ENCODE measurements around the gene SDK1. TPM values are rescaled to one million over a fixed set of nuclear protein-coding genes. Genes with fewer than 3 reads are reported as not detected.
A peak's percentile ranks its signal among the peaks of the same experiment; 100 is the strongest.

The SDK1 gene
- total RNA-seq, 1 donor from 2014 or later: 4.3 TPM

GRCh38 chr7:3345699-3346481 is 44.8 kb downstream of the SDK1 start:
- Mint-ChIP-seq H3K27ac (ENCODE audit: unreplicated experiment) (peak overlapping the region; percentile 43), H3K9me3 (ENCODE audit: unreplicated experiment) (no peaks in the 10 kb centered on the region), H3K4me3 (ENCODE audit: unreplicated experiment) (no peak overlapping the region), H3K4me1 (ENCODE audit: unreplicated experiment) (peaks cover 8% of the 10 kb centered on the region), H3K36me3 (ENCODE audit: low read depth, unreplicated experiment) (no peaks in the 10 kb centered on the region), H3K27me3 (ENCODE audit: unreplicated experiment) (no peaks in the 10 kb centered on the region)
- no peak for DNase-seq (ENCODE audit: low spot score)
- no peak for TF ChIP-seq CTCF (IDR thresholded peaks at IDR 0.05; ENCODE audit: unreplicated experiment)

- no peak overlapping the region for H3K27ac Mint-ChIP-seq (ENCODE audit: unreplicated experiment)
- TF ChIP-seq CTCF (IDR thresholded peaks at IDR 0.05; ENCODE audit: unreplicated experiment): no peak
- peaks cover 8% of the 10 kb centered on the region for H3K4me1 Mint-ChIP-seq (ENCODE audit: unreplicated experiment)
- no peak overlapping the region for H3K4me3 Mint-ChIP-seq (ENCODE audit: unreplicated experiment)
- no peaks in the 10 kb centered on the region for H3K36me3 Mint-ChIP-seq (ENCODE audit: low read depth, unreplicated experiment)
- DNase-seq (ENCODE audit: low spot score): no peak
- peaks cover 2% of the 10 kb centered on the region for H3K27me3 Mint-ChIP-seq (ENCODE audit: unreplicated experiment)
- H3K9me3 Mint-ChIP-seq (ENCODE audit: unreplicated experiment): no peaks in the 10 kb centered on the region
Measured at GRCh38 chr7:3349126-3349525, 48.1 kb downstream of the SDK1 start.

- no peak for DNase-seq (ENCODE audit: low spot score)
Measured at GRCh38 chr7:3356173-3356572, 55.1 kb downstream of the SDK1 start.

GRCh38 chr7:3358991-3359390 is 57.9 kb downstream of the SDK1 start:
- no peaks in the 10 kb centered on the region for H3K4me1 Mint-ChIP-seq (ENCODE audit: unreplicated experiment)
- no peaks in the 10 kb centered on the region for H3K9me3 Mint-ChIP-seq (ENCODE audit: unreplicated experiment)
- H3K27ac Mint-ChIP-seq (ENCODE audit: unreplicated experiment): no peak overlapping the region
- H3K4me3 Mint-ChIP-seq (ENCODE audit: unreplicated experiment): no peak overlapping the region
- H3K36me3 Mint-ChIP-seq (ENCODE audit: low read depth, unreplicated experiment): no peaks in the 10 kb centered on the region
- TF ChIP-seq CTCF (IDR thresholded peaks at IDR 0.05; ENCODE audit: unreplicated experiment): no peak
- no peak for DNase-seq (ENCODE audit: low spot score)
- H3K27me3 Mint-ChIP-seq (ENCODE audit: unreplicated experiment): no peaks in the 10 kb centered on the region

More at GRCh38 chr7:3356173-3356572, 55.1 kb downstream of the SDK1 start:
- Mint-ChIP-seq H3K4me3 (ENCODE audit: unreplicated experiment) (no peak overlapping the region), H3K4me1 (ENCODE audit: unreplicated experiment) (no peaks in the 10 kb centered on the region), H3K27me3 (ENCODE audit: unreplicated experiment) (peaks cover 2% of the 10 kb centered on the region), H3K9me3 (ENCODE audit: unreplicated experiment) (no peaks in the 10 kb centered on the region), H3K36me3 (ENCODE audit: low read depth, unreplicated experiment) (no peaks in the 10 kb centered on the region), H3K27ac (ENCODE audit: unreplicated experiment) (no peak overlapping the region)
- TF ChIP-seq CTCF (IDR thresholded peaks at IDR 0.05; ENCODE audit: unreplicated experiment): no peak

- H3K27me3 Mint-ChIP-seq (ENCODE audit: unreplicated experiment): no peaks in the 10 kb centered on the region
- peaks cover 6% of the 10 kb centered on the region for H3K4me1 Mint-ChIP-seq (ENCODE audit: unreplicated experiment)
- no peak overlapping the region for H3K4me3 Mint-ChIP-seq (ENCODE audit: unreplicated experiment)
- H3K36me3 Mint-ChIP-seq (ENCODE audit: low read depth, unreplicated experiment): no peaks in the 10 kb centered on the region
- no peak for DNase-seq (ENCODE audit: low spot score)
- H3K9me3 Mint-ChIP-seq (ENCODE audit: unreplicated experiment): no peaks in the 10 kb centered on the region
- TF ChIP-seq CTCF (IDR thresholded peaks at IDR 0.05; ENCODE audit: unreplicated experiment): no peak
- H3K27ac Mint-ChIP-seq (ENCODE audit: unreplicated experiment): no peak overlapping the region
Measured at GRCh38 chr7:3367261-3367660, 66.2 kb downstream of the SDK1 start.

Measured in endothelial cell (in vitro differentiated cells).